ENCODE measurements around the gene CCDC187. TPM values are rescaled to one million over a fixed set of nuclear protein-coding genes. Genes with fewer than 3 reads are reported as not detected.
A peak's percentile ranks its signal among the peaks of the same experiment; 100 is the strongest.

The CCDC187 gene
- total RNA-seq, 1 donor, result not detected

DNA sequence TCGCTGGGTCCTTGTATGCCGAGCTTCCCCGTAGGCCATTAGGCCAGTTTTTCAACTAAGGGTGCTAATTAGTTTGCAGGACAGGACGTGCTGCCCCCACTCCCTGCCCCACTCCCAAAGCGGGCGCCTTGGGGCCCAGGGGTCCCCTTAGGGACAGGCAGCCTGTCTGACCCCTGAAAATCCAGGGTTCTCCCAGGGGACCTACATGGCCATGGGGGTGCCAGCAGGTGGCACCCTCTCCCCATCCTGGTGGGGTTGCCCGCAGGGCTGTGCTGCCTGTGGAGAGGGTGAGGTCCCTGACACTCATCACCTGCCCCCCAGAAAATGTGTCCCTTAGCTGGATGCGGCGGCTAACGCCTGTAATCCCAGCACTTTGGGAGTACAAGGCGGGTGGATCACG lies 8.5 kb upstream of the CCDC187 start:
- Histone ChIP-seq H3K4me2 (ENCODE audit: insufficient read depth, low read length) (no peak overlapping the region), H3K4me1 (ENCODE audit: insufficient read depth, low read length) (no peaks in the 10 kb centered on the region)

GRCh38 chr9:136312009-136312375 lies 8.1 kb upstream of the CCDC187 start:
- Histone ChIP-seq H3K27me3 (ENCODE audit: insufficient read depth, low read length) (no peaks in the 10 kb centered on the region), H2AFZ (ENCODE audit: low read length) (no peak overlapping the region), H4K20me1 (ENCODE audit: insufficient read depth, low read length) (no peaks in the 10 kb centered on the region), H3K36me3 (ENCODE audit: insufficient read depth, low read length) (no peaks in the 10 kb centered on the region), H3K4me2 (ENCODE audit: insufficient read depth, low read length) (no peak overlapping the region), H3K9me3 (ENCODE audit: low read depth, low read length) (peaks cover 4% of the 10 kb centered on the region), H3K4me3 (ENCODE audit: insufficient read depth, low read length) (no peak overlapping the region), H3K79me2 (ENCODE audit: insufficient read depth, low read length) (no peaks in the 10 kb centered on the region), H3K4me1 (ENCODE audit: insufficient read depth, low read length) (no peaks in the 10 kb centered on the region), H3K27ac (ENCODE audit: low read depth, low read length) (no peak overlapping the region)
- no peak for TF ChIP-seq CTCF (IDR thresholded peaks at IDR 0.05; ENCODE audit: extremely low read depth, low read depth, low read length)
- no peak for DNase-seq (ENCODE audit: insufficient read length, low spot score, missing footprints)

More for the DNA sequence above, 8.5 kb upstream of the CCDC187 start:
- peak; percentile 61 for TF ChIP-seq CTCF (IDR thresholded peaks at IDR 0.05; ENCODE audit: extremely low read depth, low read depth, low read length)
- Histone ChIP-seq H3K4me3 (ENCODE audit: insufficient read depth, low read length) (no peak overlapping the region), H3K36me3 (ENCODE audit: insufficient read depth, low read length) (no peaks in the 10 kb centered on the region), H3K27me3 (ENCODE audit: insufficient read depth, low read length) (no peaks in the 10 kb centered on the region), H3K27ac (ENCODE audit: low read depth, low read length) (no peak overlapping the region), H3K9me3 (ENCODE audit: low read depth, low read length) (peaks cover 4% of the 10 kb centered on the region), H3K79me2 (ENCODE audit: insufficient read depth, low read length) (no peaks in the 10 kb centered on the region), H2AFZ (ENCODE audit: low read length) (no peak overlapping the region), H4K20me1 (ENCODE audit: insufficient read depth, low read length) (no peaks in the 10 kb centered on the region)
- peak; percentile 98 for DNase-seq (ENCODE audit: insufficient read length, low spot score, missing footprints)

DNA sequence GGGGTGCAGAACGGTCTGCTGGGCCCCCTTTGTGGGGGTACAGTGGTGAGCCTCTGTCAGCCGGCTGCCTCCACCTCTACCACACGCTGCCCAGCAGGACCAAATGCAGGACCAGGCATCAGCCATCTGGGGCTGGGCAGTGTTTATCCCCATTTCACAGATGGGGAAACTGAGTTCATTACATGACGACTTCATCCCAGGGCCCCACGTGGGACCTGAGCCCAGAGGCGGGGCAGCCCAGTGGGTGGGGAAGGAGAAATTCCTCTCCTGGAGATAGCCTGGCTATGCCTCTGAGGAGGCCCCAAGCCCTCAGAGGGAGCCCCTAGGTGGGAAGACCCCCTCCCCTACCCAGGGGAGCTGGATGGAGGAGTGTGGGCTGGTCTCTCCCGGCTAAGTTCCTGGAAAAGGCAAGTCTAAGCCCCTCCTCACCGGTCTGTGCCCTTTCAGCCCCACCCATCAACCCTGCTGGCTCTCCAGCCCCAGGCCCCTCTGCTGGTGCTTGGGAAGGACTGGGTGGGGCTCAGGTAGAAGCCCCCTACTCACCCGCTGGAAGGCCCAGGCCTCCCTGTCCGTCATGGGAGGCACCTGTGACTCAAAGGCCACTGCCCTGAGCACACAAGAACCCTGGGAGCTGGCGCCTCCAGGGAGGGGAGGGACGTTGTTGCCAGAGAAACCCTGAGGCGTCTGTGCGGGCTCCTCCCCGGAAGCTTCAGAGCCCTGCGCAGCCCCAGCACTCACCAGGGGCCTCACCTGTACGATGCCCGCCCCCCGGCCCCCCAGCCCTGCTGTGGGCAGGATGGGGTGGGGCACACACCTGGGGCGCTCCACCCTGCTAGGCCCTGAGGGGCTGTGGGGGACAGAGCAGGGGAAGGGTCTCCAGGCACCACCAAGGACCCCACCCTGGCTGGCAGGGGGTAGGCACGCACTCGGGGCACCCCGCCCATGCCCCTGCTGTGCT lies 7.4 kb upstream of the CCDC187 start:
- H3K4me3 ChIP-seq (ENCODE audit: insufficient read depth, low read length), result no peak overlapping the region
- H4K20me1 ChIP-seq (ENCODE audit: insufficient read depth, low read length), result no peaks in the 10 kb centered on the region
- no peak for TF ChIP-seq CTCF (IDR thresholded peaks at IDR 0.05; ENCODE audit: extremely low read depth, low read depth, low read length)
- H3K27me3 ChIP-seq (ENCODE audit: insufficient read depth, low read length), result no peaks in the 10 kb centered on the region
- no peaks in the 10 kb centered on the region for H3K36me3 ChIP-seq (ENCODE audit: insufficient read depth, low read length)
- peaks cover 4% of the 10 kb centered on the region for H3K9me3 ChIP-seq (ENCODE audit: low read depth, low read length)
- no peak overlapping the region for H3K27ac ChIP-seq (ENCODE audit: low read depth, low read length)
- H3K4me2 ChIP-seq (ENCODE audit: insufficient read depth, low read length), result no peak overlapping the region
- no peak for DNase-seq (ENCODE audit: insufficient read length, low spot score, missing footprints)
- no peaks in the 10 kb centered on the region for H3K4me1 ChIP-seq (ENCODE audit: insufficient read depth, low read length)
- no peaks in the 10 kb centered on the region for H3K79me2 ChIP-seq (ENCODE audit: insufficient read depth, low read length)
- no peak overlapping the region for H2AFZ ChIP-seq (ENCODE audit: low read length)

DNA sequence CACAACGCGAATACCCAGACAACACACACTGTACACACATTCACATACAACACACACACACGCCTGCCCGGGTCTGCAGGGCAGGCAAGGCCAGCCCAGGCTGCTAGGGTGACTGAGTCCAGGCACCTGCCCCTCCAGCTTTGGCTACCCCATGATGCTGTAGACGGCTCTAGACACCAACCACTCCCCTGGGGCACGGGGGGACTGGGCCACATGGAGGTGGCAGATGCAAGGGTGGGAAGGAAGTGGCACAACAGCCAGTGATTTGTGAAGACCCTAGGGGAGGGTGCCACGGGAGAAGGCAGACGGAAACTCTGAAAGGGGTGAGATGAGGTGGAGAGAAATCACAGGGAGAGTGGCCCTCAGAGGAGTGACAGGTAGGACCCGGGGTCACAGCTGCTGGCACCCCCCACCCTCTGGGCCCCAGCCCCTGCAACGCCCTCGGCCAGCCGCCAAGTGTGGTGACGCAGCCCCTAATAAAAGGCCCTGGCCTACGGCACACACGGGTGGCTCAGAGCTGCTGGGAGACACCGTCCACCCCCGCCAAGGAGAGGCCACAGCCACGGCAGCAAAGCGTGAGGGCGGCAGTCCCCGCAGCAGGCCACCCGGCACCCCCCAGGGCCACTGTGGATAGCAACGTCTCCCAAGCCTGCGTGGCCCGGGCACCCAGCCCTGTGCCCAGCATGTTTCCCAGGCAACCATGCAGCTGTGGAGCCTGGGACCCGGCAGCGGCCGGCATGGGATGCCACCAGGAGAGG lies 6.6 kb upstream of the CCDC187 start:
- H3K27me3 ChIP-seq (ENCODE audit: insufficient read depth, low read length), result no peaks in the 10 kb centered on the region
- H3K36me3 ChIP-seq (ENCODE audit: insufficient read depth, low read length), result no peaks in the 10 kb centered on the region
- H4K20me1 ChIP-seq (ENCODE audit: insufficient read depth, low read length), result no peaks in the 10 kb centered on the region
- DNase-seq (ENCODE audit: insufficient read length, low spot score, missing footprints), result no peak
- no peak overlapping the region for H3K4me3 ChIP-seq (ENCODE audit: insufficient read depth, low read length)
- TF ChIP-seq CTCF (IDR thresholded peaks at IDR 0.05; ENCODE audit: extremely low read depth, low read depth, low read length), result no peak
- H3K4me2 ChIP-seq (ENCODE audit: insufficient read depth, low read length), result no peak overlapping the region
- H3K4me1 ChIP-seq (ENCODE audit: insufficient read depth, low read length), result no peaks in the 10 kb centered on the region
- H3K79me2 ChIP-seq (ENCODE audit: insufficient read depth, low read length), result no peaks in the 10 kb centered on the region
- no peak overlapping the region for H2AFZ ChIP-seq (ENCODE audit: low read length)
- no peak overlapping the region for H3K27ac ChIP-seq (ENCODE audit: low read depth, low read length)
- H3K9me3 ChIP-seq (ENCODE audit: low read depth, low read length), result peaks cover 4% of the 10 kb centered on the region

Data from osteoblast (primary cell).